Thyroid gland (tissue), 4 donors: Measurements from ENCODE around the gene SPON1.

Experiments used
- POLR2A ChIP-seq, 2 donors: fragments of 450-650 bp; IDR thresholded peaks; one replicate each; pipeline ENCODE4 v1.6.1; 2017; ENCODE audit warnings: antibody characterized with exemption in 2 of 2, mild to moderate bottlenecking in 2 of 2, moderate library complexity in 1 of 2
- TF ChIP-seq, protein P1 (sequence below), 6 experiments: fragments of 200-600 bp in 3 of 6; fragments of 450-650 bp in 3 of 6; sonication (generic) in 3 of 6; IDR thresholded peaks; one replicate each; pipeline ENCODE4 v1.5.1; 2016 to 2019; ENCODE audit warnings: antibody characterized with exemption in 6 of 6, mild to moderate bottlenecking in 2 of 6, inconsistent platforms in 1 of 6, moderate library complexity in 1 of 6

DNA sequence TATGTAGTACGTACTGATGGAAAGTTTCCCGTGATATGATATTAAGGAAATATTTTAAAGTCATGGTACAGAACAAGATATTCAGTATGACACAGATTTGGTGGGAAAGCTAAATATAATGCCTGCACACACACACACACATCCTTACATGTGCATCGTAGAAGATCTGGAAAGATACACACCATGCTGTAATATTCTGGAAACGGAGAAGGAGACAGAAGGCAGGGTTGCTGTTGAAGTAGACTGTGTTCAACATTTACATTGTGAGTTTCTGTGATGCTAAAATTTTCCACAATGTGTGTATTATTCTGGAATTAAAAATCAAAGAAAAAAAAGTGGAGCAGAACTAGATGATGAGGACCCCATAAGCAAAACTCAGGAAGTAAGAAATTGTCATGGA lies 278.4 kb downstream of the SPON1 start:
- TF ChIP-seq, protein P1, sequence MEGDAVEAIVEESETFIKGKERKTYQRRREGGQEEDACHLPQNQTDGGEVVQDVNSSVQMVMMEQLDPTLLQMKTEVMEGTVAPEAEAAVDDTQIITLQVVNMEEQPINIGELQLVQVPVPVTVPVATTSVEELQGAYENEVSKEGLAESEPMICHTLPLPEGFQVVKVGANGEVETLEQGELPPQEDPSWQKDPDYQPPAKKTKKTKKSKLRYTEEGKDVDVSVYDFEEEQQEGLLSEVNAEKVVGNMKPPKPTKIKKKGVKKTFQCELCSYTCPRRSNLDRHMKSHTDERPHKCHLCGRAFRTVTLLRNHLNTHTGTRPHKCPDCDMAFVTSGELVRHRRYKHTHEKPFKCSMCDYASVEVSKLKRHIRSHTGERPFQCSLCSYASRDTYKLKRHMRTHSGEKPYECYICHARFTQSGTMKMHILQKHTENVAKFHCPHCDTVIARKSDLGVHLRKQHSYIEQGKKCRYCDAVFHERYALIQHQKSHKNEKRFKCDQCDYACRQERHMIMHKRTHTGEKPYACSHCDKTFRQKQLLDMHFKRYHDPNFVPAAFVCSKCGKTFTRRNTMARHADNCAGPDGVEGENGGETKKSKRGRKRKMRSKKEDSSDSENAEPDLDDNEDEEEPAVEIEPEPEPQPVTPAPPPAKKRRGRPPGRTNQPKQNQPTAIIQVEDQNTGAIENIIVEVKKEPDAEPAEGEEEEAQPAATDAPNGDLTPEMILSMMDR (IDR thresholded peaks at IDR 0.05): no peak
- TF ChIP-seq POLR2A (IDR thresholded peaks at IDR 0.05): no peak
